Measurements from ENCODE around the gene MRPL23. TPM values are rescaled to one million over a fixed set of nuclear protein-coding genes. Genes with fewer than 3 reads are reported as not detected.

The MRPL23 gene
- total RNA-seq (2021; fragmentation: NEBNext Ultra II Directional; extraction: Animal tissue kit (Norgen Biotek cat#: 25700)) (86.0 and 86.4 TPM in 2 replicates), polyA plus RNA-seq (2011; rRNA removed) (244 and 281 TPM in 2 replicates), polyA minus RNA-seq (2011; rRNA and poly(A)+ RNA removed) (35.1 and 53.0 TPM in 2 replicates)
- polyA plus RNA-seq (2011; cell fraction: cytosol; rRNA removed): 212 TPM
- polyA plus RNA-seq (2011; cell fraction: nucleus; rRNA removed): 155 TPM
- polyA plus RNA-seq (2012, experiment 1 of 2): 93.5 to 140 TPM (median 122 TPM) in 4 replicates
- 130 TPM for polyA plus RNA-seq (2012, experiment 2 of 2)
- polyA plus RNA-seq (2013, experiment 1 of 2): 104 TPM
- 109 TPM for polyA plus RNA-seq (2013, experiment 2 of 2)
- 58.9 TPM for polyA minus RNA-seq (2011; cell fraction: cytosol; rRNA and poly(A)+ RNA removed)
- polyA minus RNA-seq (2011; cell fraction: nucleus; rRNA and poly(A)+ RNA removed): 60.1 TPM
- long read RNA-seq, experiment 1, transcript MRPL23-205 (5 exons, 736 nt): major isoform, 6 of 14 reads
- long read RNA-seq, experiment 1, partial matches to known transcripts: 6 of 14 reads
- long read RNA-seq, experiment 1, other reads (novel, unspliced or antisense): 2 of 14 reads
- long read RNA-seq, experiment 2: 0 reads

GRCh38 chr11:1946812-1947484 lies at the start of gene MRPL23:
Gene MRPL23 (plus strand): TSS chr11:1947332. CDS start chr11:1947363, 31 bp downstream.
- ChIA-PET POLR2A (ENCODE audit: partially characterized antibody) (interaction anchor here (1.0 to 2.3 kb wide), 3 partner anchors 9 to 204 kb away, joined by 3 to 9 read pairs (median 5); no protein-coding TSS in a partner anchor), CTCF (ENCODE audit: partially characterized antibody) (interaction anchor here (0.6 to 18.8 kb wide), 21 partner anchors 12 to 644 kb away, joined by 3 to 416 read pairs (median 4); partner anchors contain the start of genes INS and SYT8)
- Histone ChIP-seq H3K18ac (ENCODE audit: extremely low read depth, low read length) (no peak within 1 kb of the TSS), H3K4me2 (ENCODE audit: insufficient read depth in 1 of 2, low read depth in 2 of 2, low read length in 2 of 2) (no peak within 1 kb of the TSS), H4K20me1 (replicated peaks in 1 of 2; ENCODE audit: control insufficient read depth in 1 of 2, insufficient read depth in 2 of 2, low read length in 2 of 2) (no peaks in the 10 kb centered on the region), H2BK20ac (ENCODE audit: low read length) (no peak within 1 kb of the TSS), H2BK5ac (ENCODE audit: low read depth, low read length) (no peak within 1 kb of the TSS), H3K56ac (replicated peaks; ENCODE audit: insufficient read length, low read depth, low read length) (no peak within 1 kb of the TSS), H3K27me3 (replicated peaks in 1 of 4; ENCODE audit: control insufficient read depth in 3 of 4, extremely low read depth in 1 of 4, insufficient read depth in 3 of 4, low read length in 3 of 4) (no peaks in the 10 kb centered on the region), H3K14ac (ENCODE audit: insufficient read length) (no peak within 1 kb of the TSS), H4K5ac (ENCODE audit: insufficient read length, low read depth, low read length) (no peak within 1 kb of the TSS), H2BK15ac (ENCODE audit: low read length) (no peak within 1 kb of the TSS), H3K4me1 (replicated peaks in 1 of 4; ENCODE audit: control insufficient read depth in 3 of 4, insufficient read depth in 4 of 4, low read length in 3 of 4) (peaks cover 0 to 7% (median 0%) of the 10 kb centered on the region in 4 experiments; a peak in 2 of 7 replicates), H3K9me3 (ENCODE audit: insufficient read depth in 2 of 2, low read depth in 1 of 2, low read length in 1 of 2) (no peaks in the 10 kb centered on the region), H3K4me3 (ENCODE audit: extremely low read depth in 1 of 4, insufficient read depth in 2 of 4, low read depth in 3 of 4, low read length in 4 of 4) (no peak within 1 kb of the TSS), H3K36me3 (ENCODE audit: control insufficient read depth in 2 of 4, insufficient read depth in 4 of 4, low read length in 3 of 4) (no peaks in the 10 kb centered on the region), H4K8ac (ENCODE audit: extremely low read depth, insufficient read depth, low read length) (no peak within 1 kb of the TSS), H3K23ac (ENCODE audit: insufficient read length) (no peak within 1 kb of the TSS), H3K23me2 (ENCODE audit: low read depth, low read length) (no peaks in the 10 kb centered on the region), H2AK5ac (ENCODE audit: low read depth, low read length) (no peak within 1 kb of the TSS), H2AFZ (ENCODE audit: low read length) (no peak within 1 kb of the TSS), H3K79me2 (ENCODE audit: control insufficient read depth in 1 of 2, insufficient read depth in 2 of 2, low read length in 2 of 2) (no peaks in the 10 kb centered on the region), H2BK12ac (ENCODE audit: low read depth, low read length) (no peak within 1 kb of the TSS), H3K79me1 (ENCODE audit: low read depth, low read length) (no peaks in the 10 kb centered on the region), H2BK120ac (replicated peaks; ENCODE audit: low read depth, low read length) (no peak within 1 kb of the TSS), H4K91ac (replicated peaks; ENCODE audit: insufficient read length, low read length) (no peak within 1 kb of the TSS), H3K4ac (replicated peaks; ENCODE audit: insufficient read length, low read depth, low read length) (no peak within 1 kb of the TSS), H3K9ac (replicated peaks in 1 of 4; ENCODE audit: extremely low read depth in 1 of 4, low read depth in 3 of 4, low read length in 3 of 4) (no peak within 1 kb of the TSS), H3K27ac (ENCODE audit: low read depth, low read length) (no peak within 1 kb of the TSS)
- no peak for FAIRE-seq
- no peak for DNase-seq (ENCODE audit: low read depth in 1 of 2, low spot score in 2 of 2)
- no peak for TF ChIP-seq CTCF (IDR thresholded peaks at IDR 0.05; ENCODE audit: control extremely low read depth in 1 of 3, insufficient read depth in 1 of 3, low read depth in 1 of 3, low read length in 3 of 3)
- TF ChIP-seq KDM5A (IDR thresholded peaks at IDR 0.05; ENCODE audit: low read length): no peak
- no peak for TF ChIP-seq SIX5 (IDR thresholded peaks at IDR 0.05; ENCODE audit: low read depth, low read length)
- no peak for TF ChIP-seq BACH1 (IDR thresholded peaks at IDR 0.05; ENCODE audit: low read length)
- TF ChIP-seq BCL11A (IDR thresholded peaks at IDR 0.05; ENCODE audit: low read depth in 2 of 2, low read length in 2 of 2): no peak
- TF ChIP-seq POLR2A (IDR thresholded peaks at IDR 0.05; ENCODE audit: control extremely low read depth in 1 of 2, low read depth in 2 of 2, low read length in 2 of 2): no peak
- TF ChIP-seq NRF1 (IDR thresholded peaks at IDR 0.05; ENCODE audit: low read depth, low read length): no peak
- no peak for TF ChIP-seq SP4 (IDR thresholded peaks at IDR 0.05; ENCODE audit: low read length)
- WGBS, 2 experiments (ENCODE audit: extremely low coverage in 1 of 2, insufficient coverage in 1 of 2, insufficient read length in 1 of 2, insufficient replicate concordance in 2 of 2, low coverage in 1 of 2, low lambda C conversion rate in 2 of 2, missing lambda C conversion rate in 1 of 2): no CpG with 5 or more reads among the region's 85 CpGs

Data from H1 (cell line).